HEK293 (cell line): ENCODE data around the gene CACNA1H.

Source experiments
- EGR2 ChIP-seq: fragments of 450-650 bp; formaldehyde crosslinking; IDR thresholded peaks from 2 replicates; pipeline ENCODE4 v1.5.1; 2016; ENCODE audit warnings: low read depth, missing biosample characterization, missing genetic modification characterization
- KLF1 ChIP-seq: fragments of 450-650 bp; formaldehyde crosslinking; IDR thresholded peaks from 2 replicates; pipeline ENCODE4 v1.5.1; 2016; ENCODE audit warnings: missing biosample characterization, missing genetic modification characterization
- KLF17 ChIP-seq: fragments of 450-650 bp; formaldehyde crosslinking; IDR thresholded peaks from 2 replicates; pipeline ENCODE4 v1.5.1; 2016; ENCODE audit warnings: missing biosample characterization, missing genetic modification characterization
- KLF7 ChIP-seq: fragments of 450-650 bp; formaldehyde crosslinking; IDR thresholded peaks from 2 replicates; pipeline ENCODE4 v1.5.1; 2016; ENCODE audit warnings: missing biosample characterization, missing genetic modification characterization, borderline replicate concordance
- MYNN ChIP-seq: fragments of 450-650 bp; formaldehyde crosslinking; IDR thresholded peaks from 2 replicates; pipeline ENCODE4 v1.5.1; 2016; ENCODE audit warnings: missing biosample characterization, missing genetic modification characterization, borderline replicate concordance
- PRDM4 ChIP-seq: fragments of 450-650 bp; formaldehyde crosslinking; IDR thresholded peaks from 2 replicates; pipeline ENCODE4 v1.5.1; 2017; ENCODE audit warnings: missing biosample characterization, missing genetic modification characterization
- ZBTB17 ChIP-seq: fragments of 450-650 bp; formaldehyde crosslinking; IDR thresholded peaks from 2 replicates; pipeline ENCODE4 v1.5.1; 2016; ENCODE audit warnings: missing biosample characterization, missing genetic modification characterization
- ZBTB21 ChIP-seq: fragments of 450-650 bp; formaldehyde crosslinking; IDR thresholded peaks from 2 replicates; pipeline ENCODE4 v1.5.1; 2017; ENCODE audit warnings: missing biosample characterization, missing genetic modification characterization
- ZIC2 ChIP-seq: fragments of 450-650 bp; formaldehyde crosslinking; IDR thresholded peaks from 2 replicates; pipeline ENCODE4 v1.5.1; 2016; ENCODE audit warnings: missing biosample characterization, missing genetic modification characterization
- ZNF10 ChIP-seq: fragments of 450-650 bp; formaldehyde crosslinking; IDR thresholded peaks from 2 replicates; pipeline ENCODE4 v1.5.1; 2017; ENCODE audit warnings: missing biosample characterization, missing genetic modification characterization
- ZNF114 ChIP-seq: fragments of 450-650 bp; formaldehyde crosslinking; IDR thresholded peaks from 2 replicates; pipeline ENCODE4 v1.5.0; 2017; ENCODE audit warnings: missing biosample characterization, missing genetic modification characterization
- ZNF132 ChIP-seq: fragments of 450-650 bp; formaldehyde crosslinking; IDR thresholded peaks from 2 replicates; pipeline ENCODE4 v1.5.1; 2017; ENCODE audit warnings: missing biosample characterization, missing genetic modification characterization, borderline replicate concordance
- ZNF133 ChIP-seq: fragments of 450-650 bp; formaldehyde crosslinking; IDR thresholded peaks from 2 replicates; pipeline ENCODE4 v1.5.1; 2016; ENCODE audit warnings: missing biosample characterization, missing genetic modification characterization
- ZNF16 ChIP-seq: fragments of 450-650 bp; formaldehyde crosslinking; IDR thresholded peaks from 2 replicates; pipeline ENCODE4 v1.5.1; 2016; ENCODE audit warnings: low read depth, missing biosample characterization, missing genetic modification characterization
- ZNF175 ChIP-seq: fragments of 450-650 bp; formaldehyde crosslinking; IDR thresholded peaks from 2 replicates; pipeline ENCODE4 v1.5.1; 2016; ENCODE audit warnings: missing biosample characterization, missing genetic modification characterization
- ZNF350 ChIP-seq: fragments of 450-650 bp; formaldehyde crosslinking; IDR thresholded peaks from 2 replicates; pipeline ENCODE4 v1.5.0; 2017; ENCODE audit warnings: missing biosample characterization, mild to moderate bottlenecking, missing genetic modification characterization
- ZNF433 ChIP-seq: fragments of 450-650 bp; formaldehyde crosslinking; IDR thresholded peaks from 2 replicates; pipeline ENCODE4 v1.5.1; 2016; ENCODE audit warnings: missing biosample characterization, missing genetic modification characterization, low read depth
- ZNF501 ChIP-seq: fragments of 450-650 bp; formaldehyde crosslinking; IDR thresholded peaks from 2 replicates; pipeline ENCODE4 v1.5.1; 2016; ENCODE audit warnings: missing biosample characterization, missing genetic modification characterization
- ZNF518A ChIP-seq: fragments of 450-650 bp; formaldehyde crosslinking; conservative IDR thresholded peaks from 2 replicates; pipeline ENCODE4 v1.5.1; 2016; ENCODE audit warnings: low read depth, missing biosample characterization, missing genetic modification characterization
- ZNF529 ChIP-seq: fragments of 450-650 bp; formaldehyde crosslinking; IDR thresholded peaks from 2 replicates; pipeline ENCODE4 v1.5.1; 2017; ENCODE audit warnings: missing genetic modification characterization, missing biosample characterization; ENCODE audit not compliant: insufficient replicate concordance
- ZNF548 ChIP-seq: fragments of 450-650 bp; formaldehyde crosslinking; IDR thresholded peaks from 2 replicates; pipeline ENCODE4 v1.5.1; 2016; ENCODE audit warnings: missing biosample characterization, missing genetic modification characterization
- ZNF677 ChIP-seq: fragments of 450-650 bp; IDR thresholded peaks from 2 replicates; pipeline ENCODE4 v1.5.0; 2018; ENCODE audit warnings: missing biosample characterization, mild to moderate bottlenecking, missing genetic modification characterization, moderate library complexity
- TF ChIP-seq, protein P1 (sequence below): fragments of 450-650 bp; formaldehyde crosslinking; IDR thresholded peaks from 2 replicates; pipeline ENCODE4 v1.5.1; 2016; ENCODE audit warnings: missing biosample characterization, missing genetic modification characterization
- TF ChIP-seq, protein P2 (sequence below): fragments of 450-650 bp; formaldehyde crosslinking; IDR thresholded peaks from 2 replicates; pipeline ENCODE4 v1.5.1; 2016; ENCODE audit warnings: missing biosample characterization, missing genetic modification characterization

The CACNA1H gene

GRCh38 chr16:1258906-1259759 is 106.2 kb downstream of the CACNA1H start (continued):
- TF ChIP-seq, protein P1, sequence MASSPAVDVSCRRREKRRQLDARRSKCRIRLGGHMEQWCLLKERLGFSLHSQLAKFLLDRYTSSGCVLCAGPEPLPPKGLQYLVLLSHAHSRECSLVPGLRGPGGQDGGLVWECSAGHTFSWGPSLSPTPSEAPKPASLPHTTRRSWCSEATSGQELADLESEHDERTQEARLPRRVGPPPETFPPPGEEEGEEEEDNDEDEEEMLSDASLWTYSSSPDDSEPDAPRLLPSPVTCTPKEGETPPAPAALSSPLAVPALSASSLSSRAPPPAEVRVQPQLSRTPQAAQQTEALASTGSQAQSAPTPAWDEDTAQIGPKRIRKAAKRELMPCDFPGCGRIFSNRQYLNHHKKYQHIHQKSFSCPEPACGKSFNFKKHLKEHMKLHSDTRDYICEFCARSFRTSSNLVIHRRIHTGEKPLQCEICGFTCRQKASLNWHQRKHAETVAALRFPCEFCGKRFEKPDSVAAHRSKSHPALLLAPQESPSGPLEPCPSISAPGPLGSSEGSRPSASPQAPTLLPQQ (tag by site-specific recombination) = no peak
- TF ChIP-seq ZNF677 (tag by site-specific recombination) (no peak), ZNF10 (tag by site-specific recombination) (no peak), ZNF350 (tag by site-specific recombination) (no peak), EGR2 (peak; percentile 81), ZNF501 (tag by site-specific recombination) (no peak), ZNF132 (tag by site-specific recombination) (no peak), ZNF133 (tag by site-specific recombination) (no peak), ZBTB21 (tag by site-specific recombination) (no peak), ZNF175 (no peak), KLF1 (tag by site-specific recombination) (peak; percentile 92), ZNF433 (tag by site-specific recombination) (no peak), PRDM4 (no peak), ZNF114 (tag by site-specific recombination) (no peak), ZNF518A (tag by site-specific recombination) (no peak), ZNF529 (tag by site-specific recombination) (no peak), ZNF548 (no peak), ZNF16 (no peak), ZBTB17 (tag by site-specific recombination) (0 out of 2 replicates have a peak, but pooled peaks have one; percentile 14), KLF7 (tag by site-specific recombination) (no peak), ZIC2 (peak; percentile 29; the same call in 1 of the 2 replicates), MYNN (tag by site-specific recombination) (no peak), KLF17 (tag by site-specific recombination) (peak; percentile 62)
- TF ChIP-seq, protein P2, sequence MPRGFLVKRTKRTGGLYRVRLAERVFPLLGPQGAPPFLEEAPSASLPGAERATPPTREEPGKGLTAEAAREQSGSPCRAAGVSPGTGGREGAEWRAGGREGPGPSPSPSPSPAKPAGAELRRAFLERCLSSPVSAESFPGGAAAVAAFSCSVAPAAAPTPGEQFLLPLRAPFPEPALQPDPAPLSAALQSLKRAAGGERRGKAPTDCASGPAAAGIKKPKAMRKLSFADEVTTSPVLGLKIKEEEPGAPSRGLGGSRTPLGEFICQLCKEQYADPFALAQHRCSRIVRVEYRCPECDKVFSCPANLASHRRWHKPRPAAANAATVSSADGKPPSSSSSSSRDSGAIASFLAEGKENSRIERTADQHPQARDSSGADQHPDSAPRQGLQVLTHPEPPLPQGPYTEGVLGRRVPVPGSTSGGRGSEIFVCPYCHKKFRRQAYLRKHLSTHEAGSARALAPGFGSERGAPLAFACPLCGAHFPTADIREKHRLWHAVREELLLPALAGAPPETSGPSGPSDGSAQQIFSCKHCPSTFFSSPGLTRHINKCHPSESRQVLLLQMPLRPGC = no peak
